Endothelial cell (in vitro differentiated cells): ENCODE results near the gene EPB41L1. TPM values are rescaled to one million over a fixed set of nuclear protein-coding genes. Genes with fewer than 3 reads are reported as not detected.
A peak's percentile ranks its signal among the peaks of the same experiment; 100 is the strongest.

ENCODE experiments used
- DNase-seq: peaks from one replicate; pipeline ENCODE4 v3.0.0; 2021; ENCODE audit warnings: low spot score
- H3K27ac Mint-ChIP-seq: one replicate; pipeline ENCODE4 v1.8.0; 2021; ENCODE audit warnings: mixed read lengths, inconsistent platforms; ENCODE audit not compliant: unreplicated experiment
- H3K27me3 Mint-ChIP-seq: one replicate; pipeline ENCODE4 v1.8.0; 2021; ENCODE audit warnings: mild to moderate bottlenecking, moderate library complexity, mixed read lengths, inconsistent platforms; ENCODE audit not compliant: unreplicated experiment
- H3K36me3 Mint-ChIP-seq: one replicate; pipeline ENCODE4 v1.8.0; 2021; ENCODE audit warnings: mild to moderate bottlenecking, low read depth, mixed read lengths, inconsistent platforms; ENCODE audit not compliant: unreplicated experiment
- H3K4me1 Mint-ChIP-seq: one replicate; pipeline ENCODE4 v1.8.0; 2021; ENCODE audit warnings: mild to moderate bottlenecking, mixed read lengths, inconsistent platforms; ENCODE audit not compliant: unreplicated experiment
- H3K4me3 Mint-ChIP-seq: one replicate; pipeline ENCODE4 v1.8.0; 2021; ENCODE audit warnings: mild to moderate bottlenecking, mixed read lengths, inconsistent platforms; ENCODE audit not compliant: unreplicated experiment
- H3K9me3 Mint-ChIP-seq: one replicate; pipeline ENCODE4 v1.8.0; 2021; ENCODE audit warnings: mixed read lengths, inconsistent platforms; ENCODE audit not compliant: unreplicated experiment
- CTCF ChIP-seq: fragments of 200-600 bp; sonication (generic); IDR thresholded peaks from one replicate; pipeline ENCODE4 v1.5.0; 2021; ENCODE audit warnings: antibody characterized with exemption; ENCODE audit not compliant: unreplicated experiment
- total RNA-seq: library from RNA; stranded (reverse); fragmentation: NEBNext Ultra II Directional; extraction: Animal tissue kit (Norgen Biotek cat#: 25700); gene quantifications from one replicate; pipeline ENCODE4 v1.2.1, GENCODE V29; 2021; ENCODE audit not compliant: unreplicated experiment

EPB41L1 gene
- total RNA-seq, 1 donor from 2014 or later: 19.3 TPM

DNA sequence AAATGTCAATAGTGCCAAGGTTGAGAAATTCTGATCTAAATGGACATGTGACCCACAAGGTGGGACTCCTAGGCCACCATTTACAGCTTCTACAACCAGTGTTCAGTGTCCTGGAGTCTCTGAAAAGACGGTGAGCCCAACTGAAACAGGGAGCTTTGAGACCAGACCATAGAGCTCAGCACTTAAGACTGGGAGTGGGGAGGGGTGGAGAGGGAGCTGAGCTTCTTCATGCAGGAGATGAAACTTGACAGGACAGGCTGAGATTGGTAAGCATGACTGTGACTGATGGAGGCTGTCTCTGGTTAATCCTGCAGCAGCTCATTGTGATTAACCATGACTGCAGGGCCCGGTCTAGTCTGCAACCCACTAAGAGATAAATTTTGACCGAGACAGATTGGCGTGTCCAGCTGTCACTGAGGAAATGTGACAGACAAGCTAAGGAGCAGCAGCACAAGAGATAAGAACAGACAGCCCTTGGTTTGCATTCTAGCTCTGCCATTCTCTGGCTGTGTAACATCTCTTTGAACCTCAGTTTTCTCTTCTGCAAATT lies 80.3 kb downstream of the EPB41L1 start:
- no peak for TF ChIP-seq CTCF
- Mint-ChIP-seq H3K27ac (peak overlapping the region; percentile 43), H3K9me3 (no peaks in the 10 kb centered on the region), H3K36me3 (no peaks in the 10 kb centered on the region), H3K27me3 (no peaks in the 10 kb centered on the region), H3K4me3 (no peak overlapping the region), H3K4me1 (peaks cover 31% of the 10 kb centered on the region)
- DNase-seq: no peak

GRCh38 chr20:36235892-36236785 lies 81.6 kb downstream of the EPB41L1 start, which contains the start of gene AAR2:
AAR2 (plus strand) TSS chr20:36236478; CDS start chr20:36239869, 3,391 bp downstream.
- Mint-ChIP-seq H3K36me3 (no peaks in the 10 kb centered on the region), H3K4me3 (peak within 1 kb of the TSS; percentile 90), H3K27me3 (no peaks in the 10 kb centered on the region), H3K4me1 (peaks cover 31% of the 10 kb centered on the region), H3K9me3 (no peaks in the 10 kb centered on the region), H3K27ac (peak within 1 kb of the TSS; percentile 98)
- peak; percentile 74 for DNase-seq
- TF ChIP-seq CTCF: no peak

DNA sequence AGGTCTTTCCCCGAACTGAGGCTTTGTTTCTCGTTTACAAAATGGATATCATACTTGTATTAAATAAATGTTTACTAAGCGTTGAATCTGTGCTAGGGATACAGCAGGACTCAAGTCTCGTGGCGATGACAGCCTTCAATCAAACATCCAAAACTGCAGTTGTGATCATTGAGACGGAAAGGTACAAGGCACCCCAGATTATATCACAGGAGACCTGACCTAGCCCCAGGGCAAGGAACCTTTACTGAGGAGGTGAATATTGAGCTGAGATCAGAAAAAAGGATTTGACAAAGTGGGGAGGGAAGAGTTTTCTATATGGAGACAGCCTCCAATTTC lies 82.2 kb downstream of the EPB41L1 start:
- peak overlapping the region; percentile 98 for H3K27ac Mint-ChIP-seq
- no peak for DNase-seq
- no peaks in the 10 kb centered on the region for H3K36me3 Mint-ChIP-seq
- no peaks in the 10 kb centered on the region for H3K9me3 Mint-ChIP-seq
- H3K27me3 Mint-ChIP-seq: no peaks in the 10 kb centered on the region
- TF ChIP-seq CTCF: no peak
- H3K4me1 Mint-ChIP-seq: peaks cover 31% of the 10 kb centered on the region
- peak overlapping the region; percentile 90 for H3K4me3 Mint-ChIP-seq

DNA sequence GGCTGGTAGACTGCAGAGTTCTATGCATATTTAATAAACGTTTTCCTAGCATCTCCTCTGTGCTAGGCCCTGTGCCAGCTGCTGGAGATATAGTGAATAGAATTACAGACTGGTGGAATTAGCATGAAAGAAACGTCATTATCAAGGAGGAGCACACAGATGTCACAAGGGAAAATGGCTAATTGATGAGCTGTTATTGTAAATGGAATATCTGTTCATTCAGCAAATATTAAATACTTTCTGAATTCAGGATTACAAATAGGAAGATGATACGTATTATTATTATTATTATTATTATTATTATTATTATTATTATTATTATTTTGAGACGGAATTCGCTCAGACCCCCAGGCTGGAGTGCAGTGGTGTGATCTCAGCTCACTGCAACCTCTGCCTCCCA lies 82.9 kb downstream of the EPB41L1 start:
- Mint-ChIP-seq H3K4me1 (peaks cover 27% of the 10 kb centered on the region), H3K27ac (peak overlapping the region; percentile 98), H3K36me3 (no peaks in the 10 kb centered on the region), H3K4me3 (peak overlapping the region; percentile 90), H3K27me3 (no peaks in the 10 kb centered on the region), H3K9me3 (no peaks in the 10 kb centered on the region)
- no peak for TF ChIP-seq CTCF
- no peak for DNase-seq

GRCh38 chr20:36238153-36238552 lies 83.6 kb downstream of the EPB41L1 start:
- TF ChIP-seq CTCF: no peak
- Mint-ChIP-seq H3K27ac (no peak overlapping the region), H3K9me3 (no peaks in the 10 kb centered on the region), H3K36me3 (no peaks in the 10 kb centered on the region), H3K4me3 (no peak overlapping the region), H3K4me1 (peaks cover 20% of the 10 kb centered on the region), H3K27me3 (no peaks in the 10 kb centered on the region)
- no peak for DNase-seq
